ENCODE results near the gene PLEKHM2.

DNA sequence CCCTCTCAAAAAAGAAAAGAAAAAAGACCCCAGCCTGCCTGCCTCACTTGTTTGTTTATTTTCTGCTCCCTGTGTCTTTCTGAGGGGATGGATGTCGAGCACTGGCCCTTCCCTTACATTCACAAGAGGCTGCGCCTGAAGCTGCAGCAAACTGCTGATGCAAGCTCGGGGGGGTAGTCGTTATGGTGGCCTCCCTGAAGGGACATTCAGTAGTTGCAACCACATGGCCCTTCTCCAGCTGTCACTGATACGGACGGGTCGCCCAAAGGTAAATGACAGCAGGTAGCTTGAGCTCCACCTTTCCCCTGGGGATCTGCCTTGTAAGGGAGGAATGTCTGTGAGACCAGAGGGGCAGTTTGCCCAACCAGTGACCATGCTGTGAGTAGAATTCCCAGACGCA, 17.7 kb downstream of the PLEKHM2 start:
- TF ChIP-seq, protein P1, sequence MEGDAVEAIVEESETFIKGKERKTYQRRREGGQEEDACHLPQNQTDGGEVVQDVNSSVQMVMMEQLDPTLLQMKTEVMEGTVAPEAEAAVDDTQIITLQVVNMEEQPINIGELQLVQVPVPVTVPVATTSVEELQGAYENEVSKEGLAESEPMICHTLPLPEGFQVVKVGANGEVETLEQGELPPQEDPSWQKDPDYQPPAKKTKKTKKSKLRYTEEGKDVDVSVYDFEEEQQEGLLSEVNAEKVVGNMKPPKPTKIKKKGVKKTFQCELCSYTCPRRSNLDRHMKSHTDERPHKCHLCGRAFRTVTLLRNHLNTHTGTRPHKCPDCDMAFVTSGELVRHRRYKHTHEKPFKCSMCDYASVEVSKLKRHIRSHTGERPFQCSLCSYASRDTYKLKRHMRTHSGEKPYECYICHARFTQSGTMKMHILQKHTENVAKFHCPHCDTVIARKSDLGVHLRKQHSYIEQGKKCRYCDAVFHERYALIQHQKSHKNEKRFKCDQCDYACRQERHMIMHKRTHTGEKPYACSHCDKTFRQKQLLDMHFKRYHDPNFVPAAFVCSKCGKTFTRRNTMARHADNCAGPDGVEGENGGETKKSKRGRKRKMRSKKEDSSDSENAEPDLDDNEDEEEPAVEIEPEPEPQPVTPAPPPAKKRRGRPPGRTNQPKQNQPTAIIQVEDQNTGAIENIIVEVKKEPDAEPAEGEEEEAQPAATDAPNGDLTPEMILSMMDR (IDR thresholded peaks at IDR 0.05) = no peak
- TF ChIP-seq ZFX (IDR thresholded peaks at IDR 0.05; ENCODE audit: borderline replicate concordance) = no peak
